Middle frontal gyrus (tissue), 1 donor: ENCODE measurements around the gene MED31.
"Not testable (repeated sequence)": the region's sequence is repeated elsewhere in the genome, so short reads cannot be mapped to it uniquely, and the experiment has no call there.

Experiments used
- DNase-seq: peaks from one replicate; pipeline ENCODE4 v3.0.0-alpha.2; 2015; ENCODE audit warnings: low spot score; ENCODE audit errors: extremely low spot score

Gene MED31

DNA sequence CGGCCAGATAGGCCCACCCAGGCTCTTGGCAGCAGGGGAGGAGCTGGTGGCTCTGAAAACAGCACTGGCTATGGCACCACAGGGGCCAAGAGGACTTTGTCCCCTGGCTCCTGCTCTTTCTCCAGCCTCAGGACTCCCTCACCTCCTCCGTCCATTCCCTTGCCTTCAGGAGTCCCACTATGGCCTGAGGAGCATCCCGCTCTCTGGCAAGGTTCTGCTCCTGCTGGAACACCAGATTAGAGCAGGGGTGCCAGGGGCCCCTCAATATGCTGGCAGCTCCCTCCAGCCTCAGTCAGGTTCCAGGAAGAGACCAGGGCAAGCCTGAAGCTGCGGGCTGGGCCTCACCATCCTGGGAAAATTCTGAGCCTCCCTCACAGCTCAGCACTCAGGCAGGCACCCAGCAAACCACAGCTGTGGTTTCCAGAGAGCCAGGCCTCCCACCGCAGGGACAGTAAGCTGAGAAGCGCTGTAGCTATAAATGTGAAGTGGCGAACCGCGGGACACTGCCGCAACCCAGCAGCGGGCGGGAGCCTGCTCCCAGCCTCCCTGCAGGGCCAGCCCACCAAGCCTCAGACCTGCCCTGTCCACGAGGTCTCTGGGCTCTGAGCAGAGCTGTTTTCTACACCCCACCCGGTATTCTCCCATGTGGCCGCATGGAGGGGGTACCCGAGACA, 25.9 kb upstream of the MED31 start:
- no peak for DNase-seq

GRCh38 chr17:6676802-6677157, 25.4 kb upstream of the MED31 start:
- DNase-seq: no peak

DNA sequence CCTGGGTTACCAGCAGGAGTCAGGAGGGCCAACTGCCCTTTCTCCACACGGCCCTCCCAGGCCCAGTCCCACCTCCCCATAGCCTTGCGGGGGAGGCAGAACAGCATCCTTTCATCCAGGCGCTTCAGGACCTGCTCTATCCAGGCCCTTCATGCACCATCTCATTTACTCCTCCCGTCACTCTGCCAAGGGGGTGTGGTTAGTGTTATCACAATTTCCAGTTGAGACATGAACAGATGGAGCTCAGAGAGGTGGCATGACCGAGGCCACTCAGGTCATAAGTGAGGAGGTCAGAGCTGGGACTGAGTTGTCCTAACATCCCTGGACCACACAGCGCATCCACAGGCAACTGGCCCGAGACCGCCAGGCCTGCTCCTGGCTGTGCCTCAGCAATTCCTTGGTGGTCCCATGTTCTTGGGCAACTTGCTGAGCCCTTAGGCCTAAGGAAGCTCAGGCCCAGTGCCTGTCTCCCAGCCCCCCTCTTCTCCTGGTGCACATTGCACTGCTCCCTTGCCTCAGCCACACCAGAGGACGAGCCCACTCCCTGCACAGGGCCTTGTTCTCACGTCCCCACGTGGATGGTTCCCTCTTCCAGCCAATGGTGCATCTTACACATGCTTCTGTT, 23.9 kb upstream of the MED31 start:
- no peak for DNase-seq

DNA sequence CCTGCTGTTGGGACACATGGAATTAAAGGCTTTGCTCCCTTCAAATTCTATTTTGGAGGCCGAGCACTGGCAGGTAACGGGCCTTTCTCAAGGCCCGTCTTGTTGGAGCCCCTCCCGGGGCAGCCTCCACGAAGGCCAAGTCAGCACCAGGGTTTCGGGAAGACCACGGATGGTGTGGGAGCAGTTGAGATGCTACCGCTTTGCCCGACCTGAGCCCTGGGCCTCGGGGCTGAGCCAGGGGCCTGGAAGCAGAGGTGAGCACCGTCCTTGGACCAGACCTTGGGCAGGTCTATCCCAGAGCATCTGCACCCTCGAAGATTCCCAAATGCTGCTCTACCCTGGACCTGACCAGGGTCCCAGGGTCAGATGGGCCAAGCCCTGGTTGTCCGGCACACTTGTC, 23.2 kb upstream of the MED31 start:
- DNase-seq: no peak

GRCh38 chr17:6671431-6671830, 20.0 kb upstream of the MED31 start:
- DNase-seq: no peak

DNA sequence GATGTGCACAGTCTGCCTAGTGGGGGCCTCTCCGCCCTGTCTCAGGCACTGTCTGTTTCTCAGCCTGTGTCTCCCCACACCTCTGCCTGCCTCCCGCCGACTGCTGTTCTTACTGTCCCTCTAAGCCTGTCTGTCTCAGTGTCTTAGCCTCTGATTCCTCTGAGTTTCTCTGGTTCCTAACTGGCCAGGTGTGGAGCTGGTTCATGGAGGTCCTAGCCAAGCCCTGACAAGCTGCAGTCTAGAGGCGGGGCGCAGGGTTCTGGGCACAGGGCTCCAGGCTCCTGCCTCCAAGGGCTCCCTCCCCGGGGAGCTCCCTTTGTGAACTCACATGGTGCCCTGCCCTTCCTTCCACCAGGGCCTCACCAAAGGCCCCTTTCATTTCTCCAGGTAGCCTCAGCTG, 19.6 kb upstream of the MED31 start:
- DNase-seq: no peak

DNA sequence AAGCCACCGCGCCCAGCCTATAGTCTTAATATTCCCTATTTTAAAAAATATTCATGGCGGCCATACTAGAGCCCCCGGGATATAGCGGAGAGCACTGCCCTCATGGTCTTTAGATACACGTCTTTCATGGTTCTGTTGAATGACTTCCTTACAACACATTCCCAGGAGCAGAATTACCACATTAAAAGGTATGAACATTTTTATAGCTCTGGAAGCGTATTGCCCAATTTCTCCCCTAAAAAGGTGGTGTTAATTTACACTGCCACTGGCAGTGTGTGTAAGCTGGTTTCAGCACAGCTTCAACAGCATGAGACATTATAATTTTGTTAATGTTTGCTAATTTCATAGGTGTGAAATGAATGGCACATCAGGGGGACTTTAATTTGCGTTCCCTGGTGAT, 19.2 kb upstream of the MED31 start:
- DNase-seq: no peak

- DNase-seq: no peak
Measured at GRCh38 chr17:6669479-6670212, 18.2 kb upstream of the MED31 start.

DNA sequence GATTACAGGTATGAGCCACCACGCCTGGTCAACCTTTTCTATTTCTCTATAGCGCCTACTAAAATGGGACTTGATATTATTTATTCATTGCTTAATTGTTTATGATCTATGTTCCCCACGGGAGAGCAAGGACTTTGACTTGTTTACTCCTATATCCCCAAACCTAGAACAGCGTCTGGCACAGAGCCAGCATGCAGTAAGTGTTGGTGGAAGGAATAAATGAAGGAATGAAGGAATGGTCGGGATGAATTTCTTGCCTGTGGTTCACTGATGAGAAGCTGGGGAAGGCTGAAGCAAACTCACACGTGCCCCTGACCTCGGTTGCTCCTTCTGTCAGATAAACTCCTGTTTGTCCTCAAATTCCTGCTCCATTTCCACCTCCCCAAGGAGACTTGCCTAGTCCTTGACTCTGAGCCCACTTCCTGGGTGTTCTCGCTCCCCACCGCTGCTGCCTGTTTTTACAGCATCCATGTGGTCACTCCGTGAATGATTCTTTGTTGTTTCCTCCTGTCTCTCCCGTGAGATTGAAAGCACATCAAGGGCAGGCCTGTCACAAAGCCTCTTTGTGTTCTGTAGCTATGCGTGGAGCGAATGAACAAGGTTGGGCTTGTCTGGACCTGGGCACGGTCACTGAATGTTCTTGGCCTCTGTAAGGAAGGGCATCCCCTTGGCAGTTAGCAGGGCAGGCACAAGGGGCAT, 17.5 kb upstream of the MED31 start:
- DNase-seq: no peak

DNA sequence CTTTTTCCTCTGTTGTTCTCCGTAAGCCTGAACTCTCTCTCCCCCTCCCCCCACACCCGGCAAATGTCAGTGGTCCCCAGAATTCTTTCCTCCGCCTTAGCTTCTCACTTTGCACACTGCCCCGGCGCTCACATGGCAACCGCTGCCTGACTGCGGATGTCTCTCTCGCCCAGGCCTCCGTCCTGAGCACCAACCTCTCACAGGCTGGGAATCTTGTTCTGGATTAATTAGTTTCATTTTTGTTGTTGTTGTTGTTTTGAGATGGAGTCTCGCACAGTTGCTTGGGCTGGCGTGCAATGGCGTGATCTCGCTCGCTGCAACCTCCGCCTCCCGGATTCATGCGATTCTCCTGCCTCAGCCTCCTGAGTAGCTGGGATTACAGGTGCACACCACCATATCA, 16.8 kb upstream of the MED31 start:
- no peak for DNase-seq

DNA sequence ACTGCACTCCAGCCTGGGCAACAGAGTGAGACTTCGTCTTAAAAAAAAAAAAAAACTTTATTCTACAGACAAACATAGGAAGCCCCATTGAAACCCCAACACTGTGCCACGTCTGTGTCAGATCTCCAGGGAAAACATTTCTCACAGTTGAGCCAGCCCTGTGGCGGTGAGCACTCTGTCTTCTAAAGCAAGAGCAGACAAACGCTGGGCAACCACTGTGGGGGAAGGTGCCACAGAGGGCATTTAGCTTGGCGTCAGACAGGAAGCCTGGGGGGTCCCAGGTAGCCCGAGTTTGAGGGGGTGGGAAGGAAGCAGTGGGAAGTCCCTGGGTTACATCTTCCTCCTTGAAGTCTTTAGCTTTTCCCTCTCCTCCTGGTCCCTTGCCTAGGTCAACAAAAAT, 16.1 kb upstream of the MED31 start:
- DNase-seq: no peak

GRCh38 chr17:6666557-6666956, 15.2 kb upstream of the MED31 start:
- no peak for DNase-seq

DNA sequence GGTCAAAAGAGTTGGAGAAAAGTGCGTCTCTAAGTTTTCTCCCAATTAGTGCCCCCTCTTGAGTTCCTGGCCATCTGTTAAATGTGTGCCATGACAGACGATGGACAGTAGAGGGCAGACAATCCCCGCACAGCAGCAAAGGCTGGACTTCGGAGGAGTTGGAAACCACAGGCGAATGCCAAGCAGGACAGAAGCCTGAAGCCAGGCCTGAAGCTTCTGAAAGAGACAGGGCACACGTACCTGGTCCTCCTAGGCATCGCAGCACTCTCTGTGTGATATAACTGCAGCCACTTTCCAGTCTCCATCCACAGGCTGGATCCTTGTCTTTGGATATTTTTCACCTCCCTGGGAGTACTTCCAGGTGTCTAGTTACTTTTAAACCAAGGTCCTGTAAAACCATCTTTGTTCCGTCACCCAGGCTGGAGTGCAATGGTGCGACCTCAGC, 14.7 kb upstream of the MED31 start:
- peak; percentile 76 for DNase-seq

- not testable (repeated sequence) for DNase-seq
Measured at GRCh38 chr17:6663200-6663599, 11.8 kb upstream of the MED31 start.

- no peak for DNase-seq
Measured at GRCh38 chr17:6661464-6661848, 10.1 kb upstream of the MED31 start.

DNA sequence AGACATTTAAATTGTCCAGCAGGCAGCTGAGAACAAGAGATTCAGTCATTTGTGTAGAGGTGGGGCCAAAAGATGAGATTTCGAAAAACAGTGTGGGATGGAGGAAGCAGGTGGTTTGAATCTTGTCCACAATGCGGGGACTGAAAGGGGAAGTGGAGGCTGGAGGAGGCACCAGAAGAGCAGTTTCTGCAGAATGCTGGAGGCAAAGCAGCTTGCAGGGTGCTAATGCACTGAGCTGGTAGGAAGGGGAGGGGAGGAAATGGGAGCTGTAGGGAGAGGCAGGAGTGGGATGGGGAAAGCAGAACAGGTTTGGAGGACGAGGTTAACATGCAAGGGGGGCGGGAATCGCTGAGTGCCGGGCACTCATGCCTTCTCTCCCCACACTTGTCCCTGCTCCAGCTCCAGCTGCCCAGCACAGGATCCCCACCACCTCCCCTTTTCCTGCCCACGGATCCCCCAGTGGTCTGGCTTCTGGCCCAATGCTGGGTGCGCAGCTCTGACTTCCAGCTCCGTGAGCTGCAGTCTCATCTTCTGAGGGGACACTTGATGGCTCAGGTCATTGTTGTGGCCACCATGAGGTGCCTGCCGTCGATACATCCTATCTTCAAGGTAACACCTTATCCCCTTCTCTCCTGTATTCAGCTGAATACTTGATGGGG, 9.5 kb upstream of the MED31 start:
- DNase-seq: no peak

- no peak for DNase-seq
Measured at GRCh38 chr17:6660101-6660500, 8.7 kb upstream of the MED31 start.

DNA sequence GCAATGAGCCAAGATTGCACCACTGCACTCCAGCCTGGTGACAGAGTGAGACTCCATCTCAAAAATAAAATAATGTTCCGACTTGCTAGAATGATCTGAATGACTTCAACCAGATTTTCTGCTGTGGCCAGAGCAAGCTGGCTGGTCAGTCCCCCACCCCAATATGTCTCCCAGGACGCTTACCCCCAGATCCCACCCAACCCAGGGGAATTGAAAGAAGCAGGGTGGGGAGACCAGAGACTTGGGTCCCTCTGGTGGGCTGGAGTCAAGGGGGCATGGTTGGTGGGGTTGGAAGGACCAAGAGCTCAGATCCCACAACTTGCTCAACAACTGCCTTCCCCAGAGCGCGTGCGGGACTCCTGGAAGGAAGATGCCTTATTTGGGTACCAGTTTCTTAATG, 7.0 kb upstream of the MED31 start:
- DNase-seq: not testable (repeated sequence)

GRCh38 chr17:6657633-6658287, 6.4 kb upstream of the MED31 start:
- DNase-seq: no peak

GRCh38 chr17:6656797-6657632, 5.6 kb upstream of the MED31 start:
- not testable (repeated sequence) for DNase-seq
